Activated T-helper 2 cell treated with anti-CD3 and anti-CD28 coated beads, Interferon-gamma antibody, Interleukin-2, Interleukin-4, amounts not matched to agents 10 μg/mL and 5 μg/mL and 100 μg/mL, durations not matched to agents 14 hours and 24 hours and 36 hours (primary cell): Measurements from ENCODE around the gene ARR3. TPM values are rescaled to one million over a fixed set of nuclear protein-coding genes. Genes with fewer than 3 reads are reported as not detected.
"Not testable (repeated sequence)": the region's sequence is repeated elsewhere in the genome, so short reads cannot be mapped to it uniquely, and the experiment has no call there.

Experiments
- DNase-seq: peaks from one replicate; pipeline ENCODE4 v3.0.0; 2021; ENCODE audit warnings: low spot score
- H3K27ac Mint-ChIP-seq: one replicate; pipeline ENCODE4 v1.8.0; 2021; ENCODE audit warnings: mixed read lengths
- H3K27me3 Mint-ChIP-seq: one replicate; pipeline ENCODE4 v1.8.0; 2021; ENCODE audit warnings: low read depth, mixed read lengths
- H3K36me3 Mint-ChIP-seq: one replicate; pipeline ENCODE4 v1.8.0; 2021; ENCODE audit warnings: low read depth, mixed read lengths
- H3K4me1 Mint-ChIP-seq: one replicate; pipeline ENCODE4 v1.8.0; 2021; ENCODE audit warnings: low read depth, mixed read lengths
- H3K4me3 Mint-ChIP-seq: one replicate; pipeline ENCODE4 v1.8.0; 2021; ENCODE audit warnings: low read depth, mild to moderate bottlenecking, moderate library complexity, mixed read lengths
- H3K9me3 Mint-ChIP-seq: one replicate; pipeline ENCODE4 v1.8.0; 2021; ENCODE audit warnings: mixed read lengths
- intact Hi-C: fragments of 100-400 bp; cut with micrococcal nuclease; formaldehyde crosslinking; loops from one replicate; pipeline ENCODE4 v1.15.1; 2023
- total RNA-seq: library from RNA; stranded (reverse); gene quantifications from 2 replicates; pipeline ENCODE4 v1.2.3, GENCODE V29; 2022

The ARR3 gene
- total RNA-seq, 1 donor from 2014 or later: not detected

DNA sequence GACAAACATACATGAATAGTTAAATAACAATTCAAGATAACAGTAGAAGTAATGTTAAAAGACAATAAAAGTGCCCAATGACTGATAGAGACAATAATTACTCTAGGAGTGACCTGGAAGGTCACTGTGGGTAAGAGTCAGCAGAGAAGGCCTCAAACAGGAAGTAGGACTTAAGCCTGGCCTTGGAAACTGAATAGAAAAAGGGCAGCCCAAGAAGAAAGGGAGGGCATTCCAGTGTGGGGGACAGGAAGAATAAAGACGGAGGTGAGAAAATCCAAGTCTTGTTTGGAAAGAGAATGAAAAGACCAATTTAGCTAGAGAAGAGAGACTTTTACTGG lies 14.1 kb upstream of the ARR3 start:
- no peak overlapping the region for H3K4me3 Mint-ChIP-seq
- intact Hi-C loops: no loop called here
- H3K9me3 Mint-ChIP-seq: no peaks in the 10 kb centered on the region
- DNase-seq: no peak
- H3K4me1 Mint-ChIP-seq: peaks cover 18% of the 10 kb centered on the region
- peak overlapping the region; percentile 57 for H3K27ac Mint-ChIP-seq
- no peaks in the 10 kb centered on the region for H3K36me3 Mint-ChIP-seq
- no peaks in the 10 kb centered on the region for H3K27me3 Mint-ChIP-seq

- Mint-ChIP-seq H3K27me3 (no peaks in the 10 kb centered on the region), H3K4me1 (peaks cover 18% of the 10 kb centered on the region), H3K27ac (no peak overlapping the region), H3K9me3 (no peaks in the 10 kb centered on the region), H3K4me3 (no peak overlapping the region), H3K36me3 (no peaks in the 10 kb centered on the region)
- intact Hi-C loops: no loop called here
- DNase-seq: no peak
Observed at GRCh38 chrX:70254909-70255308, 13.2 kb upstream of the ARR3 start.

- intact Hi-C loops: no loop called here
- Mint-ChIP-seq H3K27ac (no peak overlapping the region), H3K4me1 (peaks cover 18% of the 10 kb centered on the region), H3K27me3 (no peaks in the 10 kb centered on the region), H3K4me3 (no peak overlapping the region), H3K9me3 (no peaks in the 10 kb centered on the region), H3K36me3 (no peaks in the 10 kb centered on the region)
- DNase-seq: no peak
Observed at GRCh38 chrX:70255452-70255851, 12.7 kb upstream of the ARR3 start.

DNA sequence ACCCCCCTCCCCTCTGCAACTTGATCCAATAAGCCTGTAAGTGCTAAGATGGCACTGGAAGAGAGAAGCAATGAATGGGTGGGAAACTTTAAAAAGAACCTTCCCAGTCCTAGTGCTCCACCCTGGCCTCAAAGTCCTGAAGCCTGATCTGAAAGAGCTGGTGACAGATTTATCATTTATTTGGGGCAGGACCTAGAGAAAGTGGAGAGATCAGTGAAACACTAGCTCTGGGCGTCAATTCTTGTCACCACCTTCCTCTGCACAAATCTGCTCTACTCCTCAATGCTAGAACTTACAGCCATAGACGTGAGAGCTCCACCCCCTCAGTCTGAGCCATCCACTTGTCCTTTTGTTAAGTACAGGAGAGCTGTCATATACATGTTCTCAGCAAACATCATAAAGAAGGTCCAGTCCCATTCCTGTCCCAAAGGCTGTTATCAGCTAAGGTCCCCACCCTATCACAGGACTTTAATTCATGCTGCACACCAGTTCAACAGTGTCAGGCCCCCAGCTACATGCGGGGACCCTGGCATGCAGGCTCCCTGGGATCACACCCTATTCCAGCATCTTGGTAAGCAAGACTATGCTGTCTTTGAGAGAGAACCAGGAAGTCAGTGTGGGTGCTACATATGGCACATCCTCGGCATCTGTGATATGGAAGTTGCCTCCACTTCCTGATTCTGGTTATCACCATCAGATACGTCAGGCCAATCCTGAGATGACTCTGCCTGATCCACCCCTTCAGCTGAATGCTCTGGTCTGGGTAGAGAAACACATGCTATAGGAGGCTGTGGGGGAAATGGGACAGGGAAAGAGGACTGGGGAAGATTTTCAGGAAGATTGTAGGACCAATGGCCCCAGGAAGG lies 10.5 kb upstream of the ARR3 start:
- no peak for DNase-seq
- no peaks in the 10 kb centered on the region for H3K9me3 Mint-ChIP-seq
- peaks cover 18% of the 10 kb centered on the region for H3K4me1 Mint-ChIP-seq
- H3K4me3 Mint-ChIP-seq: no peak overlapping the region
- no peaks in the 10 kb centered on the region for H3K27me3 Mint-ChIP-seq
- no peaks in the 10 kb centered on the region for H3K36me3 Mint-ChIP-seq
- intact Hi-C loops: no loop called here
- H3K27ac Mint-ChIP-seq: no peak overlapping the region

DNA sequence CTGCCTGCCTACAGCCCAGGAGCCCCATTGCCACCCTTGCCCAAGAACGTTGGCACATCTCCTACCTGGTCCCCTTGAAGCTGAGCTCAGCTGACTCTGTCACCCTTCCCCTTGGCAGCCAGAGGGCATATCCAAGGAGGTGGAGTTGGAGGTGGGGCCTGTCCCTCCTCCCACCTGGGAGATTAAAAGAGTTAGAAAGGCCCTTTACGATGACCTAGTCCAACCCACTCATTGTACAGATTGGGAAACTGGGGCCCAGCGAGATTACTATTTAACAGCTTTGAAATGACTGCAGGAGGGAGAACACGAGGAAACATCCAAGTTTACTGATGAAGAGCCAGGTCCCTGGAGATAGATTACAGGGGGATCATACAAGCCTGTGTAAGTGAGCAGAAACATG lies 8.0 kb upstream of the ARR3 start, which contains the start of gene P2RY4:
Gene P2RY4, minus strand, starts transcription at position 101 of the 400 bp plus-strand sequence. CDS start 580 bp downstream, outside the sequence.
- DNase-seq: no peak
- Mint-ChIP-seq H3K36me3 (no peaks in the 10 kb centered on the region), H3K4me1 (no peaks in the 10 kb centered on the region), H3K27ac (no peak within 1 kb of the TSS), H3K4me3 (no peak within 1 kb of the TSS), H3K9me3 (no peaks in the 10 kb centered on the region), H3K27me3 (no peaks in the 10 kb centered on the region)
- intact Hi-C loops: no loop called here

DNA sequence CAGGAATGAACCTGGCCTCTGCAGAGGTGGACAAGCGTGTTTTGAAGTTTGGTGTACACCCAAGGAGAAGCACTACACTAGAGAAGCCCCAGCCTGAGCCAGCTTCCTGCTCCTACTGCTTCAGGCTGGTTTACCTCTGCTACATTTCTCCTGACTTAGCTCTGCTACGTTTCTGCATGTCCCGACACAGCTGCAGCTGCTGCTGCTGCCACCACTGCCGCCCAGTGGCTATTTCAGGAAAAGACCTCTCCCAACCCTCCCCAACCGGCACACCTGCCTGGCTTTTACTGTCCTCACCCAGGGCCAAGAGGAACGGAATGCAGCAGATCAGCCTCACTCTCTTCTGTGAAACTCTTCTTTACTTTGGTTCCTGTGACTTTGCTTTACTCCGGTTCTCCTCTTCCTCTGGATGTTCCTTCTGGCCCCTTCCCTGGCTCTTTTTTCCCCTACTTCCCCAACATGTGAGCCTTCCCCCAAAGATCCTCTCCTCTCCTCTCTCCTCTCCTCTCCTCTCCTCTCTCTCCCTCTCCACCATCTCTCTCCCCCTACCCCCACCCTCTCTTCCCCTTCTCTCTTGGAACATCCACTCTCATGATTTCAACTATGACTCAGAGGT lies 5.1 kb upstream of the ARR3 start:
- Mint-ChIP-seq H3K27me3 (no peaks in the 10 kb centered on the region), H3K4me1 (no peaks in the 10 kb centered on the region), H3K36me3 (no peaks in the 10 kb centered on the region), H3K27ac (no peak overlapping the region), H3K9me3 (no peaks in the 10 kb centered on the region), H3K4me3 (no peak overlapping the region)
- intact Hi-C loops: loop anchor here (1.0 kb wide), 1 partner anchor 66 kb away; no protein-coding TSS in a partner anchor
- DNase-seq: peak; percentile 9

- no peak for DNase-seq
- H3K36me3 Mint-ChIP-seq: no peaks in the 10 kb centered on the region
- no peak overlapping the region for H3K27ac Mint-ChIP-seq
- no peaks in the 10 kb centered on the region for H3K9me3 Mint-ChIP-seq
- H3K4me3 Mint-ChIP-seq: no peak overlapping the region
- no peaks in the 10 kb centered on the region for H3K4me1 Mint-ChIP-seq
- H3K27me3 Mint-ChIP-seq: no peaks in the 10 kb centered on the region
- intact Hi-C loops: no loop called here
Observed at GRCh38 chrX:70264784-70265183, 3.4 kb upstream of the ARR3 start.

DNA sequence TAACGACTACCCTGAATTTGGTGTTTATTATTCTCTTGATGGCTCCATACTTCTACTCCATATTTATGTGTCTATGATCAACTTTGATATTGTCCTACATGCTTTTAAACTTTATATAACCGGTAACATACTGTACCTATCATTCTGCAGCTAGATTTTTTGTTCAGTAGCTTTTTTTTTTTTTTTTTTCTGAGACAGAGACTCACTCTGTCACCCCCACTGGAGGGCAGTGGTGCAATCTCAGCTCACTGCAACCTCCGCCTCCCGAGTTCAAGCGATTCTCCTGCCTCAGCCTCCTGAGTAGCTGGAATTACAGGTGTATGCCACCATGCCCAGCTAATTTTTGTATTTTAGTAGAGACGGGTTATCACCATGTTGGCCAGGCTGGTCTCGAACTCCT lies 5.9 kb downstream of the ARR3 start:
- H3K27ac Mint-ChIP-seq, H3K36me3 Mint-ChIP-seq, H3K27me3 Mint-ChIP-seq, DNase-seq, H3K4me3 Mint-ChIP-seq, H3K4me1 Mint-ChIP-seq, intact Hi-C loops, H3K9me3 Mint-ChIP-seq: not testable (repeated sequence)

DNA sequence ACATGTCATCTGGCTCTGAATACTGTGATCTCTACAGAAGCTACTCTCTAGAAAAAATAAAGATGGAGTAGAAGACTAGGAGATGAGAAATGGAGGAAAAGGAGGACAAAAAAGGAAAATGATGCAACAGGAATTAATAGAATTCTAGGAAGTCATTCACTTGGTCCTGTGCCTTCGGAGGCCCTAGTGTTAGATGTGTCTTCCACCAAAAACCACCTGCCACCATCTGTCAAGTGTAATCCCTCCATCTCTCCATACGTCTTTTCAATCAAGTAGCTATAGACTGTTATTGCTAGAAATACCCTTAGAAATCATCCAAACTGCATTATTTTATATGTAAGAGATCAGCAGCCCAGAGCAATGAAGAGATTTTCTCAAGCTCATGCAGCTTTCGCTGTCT lies 10.9 kb downstream of the ARR3 start:
- no peaks in the 10 kb centered on the region for H3K36me3 Mint-ChIP-seq
- no peaks in the 10 kb centered on the region for H3K27me3 Mint-ChIP-seq
- no peaks in the 10 kb centered on the region for H3K4me1 Mint-ChIP-seq
- intact Hi-C loops: no loop called here
- H3K9me3 Mint-ChIP-seq: no peaks in the 10 kb centered on the region
- H3K4me3 Mint-ChIP-seq: no peak overlapping the region
- H3K27ac Mint-ChIP-seq: no peak overlapping the region
- DNase-seq: no peak

DNA sequence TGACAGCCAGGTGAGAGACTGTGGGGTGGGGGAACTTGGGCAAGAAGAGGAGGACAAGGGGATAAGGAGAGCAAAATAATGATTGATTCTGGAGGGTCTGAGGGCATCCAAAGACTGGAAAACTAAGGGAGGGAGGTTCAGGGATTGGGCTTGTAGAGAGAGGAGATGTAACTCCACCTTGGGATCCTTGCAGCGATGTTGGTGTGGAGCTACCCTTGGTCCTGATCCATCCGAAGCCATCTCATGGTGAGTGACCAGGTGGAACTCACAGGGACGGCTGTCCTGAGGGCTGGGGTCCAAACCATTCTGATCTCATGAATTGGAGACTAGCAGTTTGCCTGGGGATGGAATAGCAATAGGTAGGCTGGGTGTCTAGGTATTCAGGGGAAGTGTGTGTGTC lies 12.4 kb downstream of the ARR3 start:
- no peak overlapping the region for H3K27ac Mint-ChIP-seq
- intact Hi-C loops: no loop called here
- H3K4me1 Mint-ChIP-seq: no peaks in the 10 kb centered on the region
- H3K27me3 Mint-ChIP-seq: no peaks in the 10 kb centered on the region
- H3K36me3 Mint-ChIP-seq: no peaks in the 10 kb centered on the region
- no peaks in the 10 kb centered on the region for H3K9me3 Mint-ChIP-seq
- DNase-seq: no peak
- H3K4me3 Mint-ChIP-seq: no peak overlapping the region

DNA sequence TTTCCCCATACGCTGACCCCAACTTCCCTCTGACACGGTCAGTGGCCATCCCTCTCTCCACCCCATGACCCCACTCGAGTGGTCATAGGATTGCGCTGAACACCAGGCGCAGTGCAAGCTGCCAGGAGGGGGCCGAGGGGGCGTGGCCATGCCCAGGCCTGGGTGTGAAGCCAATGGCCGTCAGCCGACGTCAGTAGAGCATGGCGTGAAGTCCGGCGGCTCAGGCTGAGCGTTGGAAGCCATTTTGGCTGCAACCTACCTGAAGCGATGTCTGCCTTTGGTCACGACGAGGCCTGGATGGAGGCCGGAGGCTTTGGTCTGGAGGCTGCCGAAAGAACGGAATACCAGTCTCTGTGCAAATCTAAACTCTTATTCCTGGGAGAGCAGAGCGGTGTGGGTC lies 13.8 kb downstream of the ARR3 start, which contains the start of gene RAB41:
Gene RAB41, plus strand, starts transcription at position 222 of the 400 bp plus-strand sequence. Its CDS starts 46 bp downstream, at position 268.
- intact Hi-C loops: no loop called here
- Mint-ChIP-seq H3K9me3 (no peaks in the 10 kb centered on the region), H3K4me3 (no peak within 1 kb of the TSS), H3K27ac (no peak within 1 kb of the TSS), H3K36me3 (peaks cover 11% of the 10 kb centered on the region), H3K27me3 (no peaks in the 10 kb centered on the region), H3K4me1 (no peaks in the 10 kb centered on the region)
- DNase-seq: no peak

DNA sequence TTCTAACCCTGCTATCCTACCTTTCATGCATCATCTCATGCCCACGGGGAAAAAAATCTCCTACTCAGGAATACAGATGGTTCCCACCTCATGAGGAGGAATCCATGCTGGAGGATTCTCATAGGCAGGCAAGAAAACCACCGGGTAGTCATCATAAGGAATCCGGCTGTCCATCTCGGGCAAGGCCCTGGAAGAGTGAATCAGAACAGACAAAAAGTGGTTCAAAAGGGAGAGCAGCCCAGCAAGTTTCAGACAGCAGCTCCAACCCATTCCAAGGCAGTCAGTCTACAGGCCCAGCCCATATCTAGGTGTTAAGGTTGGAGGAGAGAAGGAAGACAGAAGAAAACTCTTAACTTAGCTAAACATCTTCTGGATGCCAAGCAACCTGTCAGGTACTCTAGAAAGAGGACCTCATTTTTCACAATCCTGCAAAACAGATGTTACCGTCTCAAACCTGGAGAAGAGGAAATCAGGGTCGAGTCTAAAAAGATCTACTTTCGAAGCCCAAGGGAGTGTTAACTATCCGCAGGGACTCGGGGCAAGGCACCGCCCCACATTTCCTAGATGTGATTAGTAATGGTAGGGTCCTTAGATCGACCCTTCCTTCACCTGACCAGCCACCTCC lies 21.1 kb downstream of the ARR3 start:
- intact Hi-C loops: loop anchor here (2.0 kb wide), 1 partner anchor 48 kb away; no protein-coding TSS in a partner anchor
- peak overlapping the region; percentile 85 for H3K27ac Mint-ChIP-seq
- H3K9me3 Mint-ChIP-seq: no peaks in the 10 kb centered on the region
- no peaks in the 10 kb centered on the region for H3K27me3 Mint-ChIP-seq
- peaks cover 29% of the 10 kb centered on the region for H3K36me3 Mint-ChIP-seq
- H3K4me1 Mint-ChIP-seq: peaks cover 23% of the 10 kb centered on the region
- peak overlapping the region; percentile 93 for H3K4me3 Mint-ChIP-seq
- no peak for DNase-seq
